ENCODE data around the gene FEN1. TPM values are rescaled to one million over a fixed set of nuclear protein-coding genes. Genes with fewer than 3 reads are reported as not detected.

Gene FEN1
- total RNA-seq, 1 donor from 2014 or later: 44.6 TPM

DNA sequence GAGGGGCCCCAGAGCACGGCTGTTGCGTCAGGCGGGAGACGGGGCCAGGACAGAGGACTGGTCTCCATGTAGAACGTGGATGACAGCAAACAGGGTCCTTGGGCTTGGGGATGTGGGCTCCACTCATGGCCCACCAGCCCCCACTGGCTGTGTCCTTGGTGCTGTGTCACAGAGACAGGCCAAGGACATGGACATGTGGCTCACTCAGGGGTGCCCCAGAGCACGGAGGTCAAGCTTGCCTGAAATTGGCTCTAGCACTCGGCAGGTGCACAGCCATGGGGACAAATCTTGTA, 49.8 kb downstream of the FEN1 start:
- peaks cover 36% of the 10 kb centered on the region for H3K36me3 Mint-ChIP-seq
- no peak overlapping the region for H3K4me3 Mint-ChIP-seq
- no peaks in the 10 kb centered on the region for H3K9me3 Mint-ChIP-seq
- no peaks in the 10 kb centered on the region for H3K27me3 Mint-ChIP-seq
- TF ChIP-seq, protein P1, sequence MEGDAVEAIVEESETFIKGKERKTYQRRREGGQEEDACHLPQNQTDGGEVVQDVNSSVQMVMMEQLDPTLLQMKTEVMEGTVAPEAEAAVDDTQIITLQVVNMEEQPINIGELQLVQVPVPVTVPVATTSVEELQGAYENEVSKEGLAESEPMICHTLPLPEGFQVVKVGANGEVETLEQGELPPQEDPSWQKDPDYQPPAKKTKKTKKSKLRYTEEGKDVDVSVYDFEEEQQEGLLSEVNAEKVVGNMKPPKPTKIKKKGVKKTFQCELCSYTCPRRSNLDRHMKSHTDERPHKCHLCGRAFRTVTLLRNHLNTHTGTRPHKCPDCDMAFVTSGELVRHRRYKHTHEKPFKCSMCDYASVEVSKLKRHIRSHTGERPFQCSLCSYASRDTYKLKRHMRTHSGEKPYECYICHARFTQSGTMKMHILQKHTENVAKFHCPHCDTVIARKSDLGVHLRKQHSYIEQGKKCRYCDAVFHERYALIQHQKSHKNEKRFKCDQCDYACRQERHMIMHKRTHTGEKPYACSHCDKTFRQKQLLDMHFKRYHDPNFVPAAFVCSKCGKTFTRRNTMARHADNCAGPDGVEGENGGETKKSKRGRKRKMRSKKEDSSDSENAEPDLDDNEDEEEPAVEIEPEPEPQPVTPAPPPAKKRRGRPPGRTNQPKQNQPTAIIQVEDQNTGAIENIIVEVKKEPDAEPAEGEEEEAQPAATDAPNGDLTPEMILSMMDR (conservative IDR thresholded peaks at IDR 0.05): no peak
- peaks cover 3% of the 10 kb centered on the region for H3K4me1 Mint-ChIP-seq (ENCODE audit: unreplicated experiment)
- H3K27ac Mint-ChIP-seq: no peak overlapping the region
- no peak for DNase-seq (ENCODE audit: extremely low spot score, unreplicated experiment)

DNA sequence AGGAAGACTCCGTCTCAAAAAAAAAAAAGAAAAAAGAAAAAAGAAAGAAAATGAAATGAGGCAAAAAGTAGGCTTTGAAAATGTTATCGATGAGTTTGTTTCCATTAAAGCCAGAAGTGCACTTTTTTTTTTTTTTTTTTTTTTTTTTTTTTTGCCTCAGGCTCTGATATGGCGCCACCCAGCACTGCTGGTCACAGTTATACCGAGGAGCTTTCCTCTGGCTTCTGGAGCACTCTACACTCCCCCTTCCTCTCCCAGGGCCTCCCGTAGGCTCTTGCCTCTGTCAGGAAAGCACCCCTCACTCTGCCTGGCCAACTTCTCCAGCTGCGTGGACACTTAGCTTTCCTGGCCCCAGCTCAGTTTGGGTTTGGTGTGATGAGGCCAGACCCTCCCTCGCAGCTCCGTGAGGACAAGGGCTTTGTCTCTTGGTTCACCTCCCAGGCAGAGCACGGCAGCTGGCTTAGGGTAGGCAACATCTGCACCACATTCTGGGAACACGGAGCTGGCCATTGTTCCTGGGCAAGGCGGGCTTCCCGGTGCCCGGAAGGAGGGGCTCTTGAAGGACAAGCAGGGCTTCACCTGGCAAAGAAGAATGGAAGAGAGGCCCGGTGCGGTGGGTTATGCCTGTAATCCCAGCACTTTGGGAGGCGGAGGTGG, 52.3 kb downstream of the FEN1 start:
- Mint-ChIP-seq H3K36me3 (peaks cover 29% of the 10 kb centered on the region), H3K27ac (no peak overlapping the region), H3K9me3 (no peaks in the 10 kb centered on the region), H3K27me3 (no peaks in the 10 kb centered on the region), H3K4me1 (ENCODE audit: unreplicated experiment) (peaks cover 3% of the 10 kb centered on the region), H3K4me3 (no peak overlapping the region)
- DNase-seq (ENCODE audit: extremely low spot score, unreplicated experiment): no peak
- TF ChIP-seq, protein P1 (conservative IDR thresholded peaks at IDR 0.05): no peak

DNA sequence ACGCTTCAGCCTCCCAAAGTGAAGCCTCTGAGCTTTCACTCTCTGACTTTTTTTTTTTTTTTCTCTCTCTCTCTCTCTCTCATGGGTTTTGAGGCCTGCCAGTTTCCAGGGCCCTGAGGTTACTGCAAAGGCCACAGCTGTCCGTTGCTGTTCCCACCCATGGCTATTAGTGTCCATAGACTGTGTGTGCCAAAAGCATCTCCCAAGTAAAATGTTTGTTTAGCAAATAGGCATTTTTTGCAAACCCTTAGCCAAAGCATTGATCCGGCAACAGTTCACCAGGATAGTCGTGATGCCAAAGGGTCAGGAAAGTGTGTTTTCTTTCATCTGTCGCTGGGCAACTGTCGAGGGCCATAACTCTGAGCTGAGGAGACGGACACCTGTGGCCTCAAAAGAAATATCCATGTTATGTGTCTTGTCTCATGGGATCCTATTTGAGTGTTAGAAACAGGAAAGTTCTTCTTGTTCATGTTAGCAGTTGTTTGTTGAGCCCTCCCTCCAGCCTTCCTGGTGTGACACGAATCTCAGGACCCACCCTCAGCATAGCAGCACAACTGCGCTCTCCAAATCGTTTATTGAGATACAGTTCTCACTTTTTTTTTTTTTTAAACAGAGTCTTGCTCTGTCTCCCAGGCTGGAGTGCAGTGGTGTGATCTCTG, 53.8 kb downstream of the FEN1 start:
- H3K36me3 Mint-ChIP-seq: peaks cover 26% of the 10 kb centered on the region

More for the DNA sequence above, 53.8 kb downstream of the FEN1 start:
- DNase-seq (ENCODE audit: extremely low spot score, unreplicated experiment): no peak
- Mint-ChIP-seq H3K27ac (peak overlapping the region; percentile 4), H3K9me3 (no peaks in the 10 kb centered on the region), H3K4me1 (ENCODE audit: unreplicated experiment) (peaks cover 3% of the 10 kb centered on the region), H3K27me3 (no peaks in the 10 kb centered on the region), H3K4me3 (no peak overlapping the region)
- TF ChIP-seq, protein P1 (conservative IDR thresholded peaks at IDR 0.05): no peak

Other genes starting within 250 kb of the FEN1 start
- gene SYT7, start 211.8 kb upstream of the FEN1 start, total RNA-seq (ENCODE audit: low replicate concordance): 26.5 and 37.5 TPM in 2 replicates
- gene DAGLA, start 112.5 kb upstream of the FEN1 start, total RNA-seq (ENCODE audit: low replicate concordance): 5.5 and 7.8 TPM in 2 replicates
- 29.6 and 62.1 TPM in 2 replicates for gene MYRF, start 40.3 kb upstream of the FEN1 start, total RNA-seq (ENCODE audit: low replicate concordance)
- 158 and 162 TPM in 2 replicates for gene TMEM258, start 312 bp upstream of the FEN1 start, total RNA-seq (ENCODE audit: low replicate concordance)
- gene FADS1, start 24.1 kb downstream of the FEN1 start, total RNA-seq (ENCODE audit: low replicate concordance): 34.2 and 90.0 TPM in 2 replicates
- 127 and 205 TPM in 2 replicates for gene FADS2, start 35.4 kb downstream of the FEN1 start, total RNA-seq (ENCODE audit: low replicate concordance)
- 4.4 and 10.0 TPM in 2 replicates for gene FADS3, start 98.6 kb downstream of the FEN1 start, total RNA-seq (ENCODE audit: low replicate concordance)
- 2.1 and 16.6 TPM in 2 replicates for gene RAB3IL1, start 124.7 kb downstream of the FEN1 start, total RNA-seq (ENCODE audit: low replicate concordance)
- gene BEST1, start 157.4 kb downstream of the FEN1 start, total RNA-seq (ENCODE audit: low replicate concordance): 0.14 and 0.31 TPM in 2 replicates
- 1,346 and 2,108 TPM in 2 replicates for gene FTH1, start 174.7 kb downstream of the FEN1 start, total RNA-seq (ENCODE audit: low replicate concordance)